ENCODE measurements around the gene UNC13A. TPM values are rescaled to one million over a fixed set of nuclear protein-coding genes. Genes with fewer than 3 reads are reported as not detected.

Gene UNC13A
- total and polyA plus RNA-seq, 8 donors, result under 0.01 to 2.2 (median 0.15) TPM; not detected in 1

- intact Hi-C loops (cut with DNase I; ENCODE audit: low total_unique reads), result no loop called here
- H3K27me3 ChIP-seq, result peaks cover 0 to 49% (median 28%) of the 10 kb centered on the region in 3 donors
- 59 to 66% (median 61%) methylated on average over 7 of the region's 7 CpGs for WGBS, 5 donors
- H3K4me3 ChIP-seq, result no peak overlapping the region
- DNase-seq, result no peak
- H3K4me1 ChIP-seq, result peaks cover 10 to 15% (median 14%) of the 10 kb centered on the region in 4 donors
- no peak for TF ChIP-seq POLR2AphosphoS5 (IDR thresholded peaks at IDR 0.05)
- TF ChIP-seq EP300 (IDR thresholded peaks at IDR 0.05), result no peak
- TF ChIP-seq CTCF (IDR thresholded peaks at IDR 0.05), result no peak
- no peak for TF ChIP-seq POLR2A (IDR thresholded peaks at IDR 0.05)
- H3K36me3 ChIP-seq, result no peaks in the 10 kb centered on the region
- no peak overlapping the region for H3K27ac ChIP-seq
- no peaks in the 10 kb centered on the region for H3K9me3 ChIP-seq
Observed at GRCh38 chr19:17610384-17610783, 77.8 kb downstream of the UNC13A start.

GRCh38 chr19:17607936-17608335, 80.2 kb downstream of the UNC13A start:
- peaks cover 10 to 17% (median 14%) of the 10 kb centered on the region in 4 donors for H3K4me1 ChIP-seq
- DNase-seq, result no peak
- H3K27ac ChIP-seq, result no peak overlapping the region
- 92 to 98% (median 97%) methylated on average over 9 of the region's 9 CpGs for WGBS, 5 donors
- H3K36me3 ChIP-seq, result no peaks in the 10 kb centered on the region
- no peak overlapping the region for H3K4me3 ChIP-seq
- intact Hi-C loops (cut with DNase I; ENCODE audit: low total_unique reads), result no loop called here
- TF ChIP-seq CTCF (IDR thresholded peaks at IDR 0.05) (no peak), POLR2AphosphoS5 (IDR thresholded peaks at IDR 0.05) (no peak), EP300 (IDR thresholded peaks at IDR 0.05) (no peak), POLR2A (IDR thresholded peaks at IDR 0.05) (no peak)
- no peaks in the 10 kb centered on the region for H3K9me3 ChIP-seq
- H3K27me3 ChIP-seq, result peaks cover 0 to 60% (median 26%) of the 10 kb centered on the region in 3 donors

GRCh38 chr19:17606590-17607185, 81.5 kb downstream of the UNC13A start:
- Histone ChIP-seq H3K9me3 (no peaks in the 10 kb centered on the region), H3K4me3 (peak overlapping the region; percentile 31 to 55 (median 44)), H3K27ac (no peak overlapping the region), H3K27me3 (peaks cover 0 to 60% (median 34%) of the 10 kb centered on the region in 3 donors), H3K4me1 (peaks cover 10 to 17% (median 14%) of the 10 kb centered on the region in 4 donors), H3K36me3 (no peaks in the 10 kb centered on the region)
- DNase-seq, result no peak
- intact Hi-C loops (cut with DNase I; ENCODE audit: low total_unique reads), result no loop called here
- no peak for TF ChIP-seq POLR2AphosphoS5 (IDR thresholded peaks at IDR 0.05)
- no peak for TF ChIP-seq EP300 (IDR thresholded peaks at IDR 0.05)
- TF ChIP-seq POLR2A (IDR thresholded peaks at IDR 0.05), result no peak
- TF ChIP-seq CTCF (IDR thresholded peaks at IDR 0.05), result no peak
- 16 to 19% (median 17%) methylated on average over 16 to 18 of the region's 18 CpGs for WGBS, 5 donors

GRCh38 chr19:17605761-17606589, 82.2 kb downstream of the UNC13A start:
- Histone ChIP-seq H3K27me3 (peaks cover 0 to 65% (median 34%) of the 10 kb centered on the region in 3 donors), H3K4me3 (peak overlapping the region; percentile 31 to 55 (median 44)), H3K36me3 (no peaks in the 10 kb centered on the region), H3K9me3 (no peaks in the 10 kb centered on the region), H3K27ac (peak overlapping the region in 4 of 5 donors; percentile 42 to 64 (median 53)), H3K4me1 (peaks cover 10 to 17% (median 14%) of the 10 kb centered on the region in 4 donors)
- peak; percentile 59 to 90 for DNase-seq
- WGBS, 5 donors, result 3 to 7% (median 7%) methylated on average over 20 to 85 of the region's 85 CpGs
- no peak for TF ChIP-seq POLR2A (IDR thresholded peaks at IDR 0.05)
- TF ChIP-seq CTCF (IDR thresholded peaks at IDR 0.05), result peak in 5 of 7 experiments; percentile 20 to 50 (median 44)
- peak in 1 of 3 donors; percentile 26 for TF ChIP-seq POLR2AphosphoS5 (IDR thresholded peaks at IDR 0.05)
- no peak for TF ChIP-seq EP300 (IDR thresholded peaks at IDR 0.05)
- intact Hi-C loops (cut with DNase I; ENCODE audit: low total_unique reads), result no loop called here

All from stomach (tissue), 9 donors.